SKM-1 (cell line): Measurements from ENCODE around the gene PIP4K2A.

ENCODE experiments used
- DNase-seq: peaks from one replicate; lab custom pipeline; 2025; ENCODE audit not compliant: unreplicated experiment; lab: John Stamatoyannopoulos, UW

PIP4K2A gene

GRCh38 chr10:22603581-22603980 lies 110.8 kb downstream of the PIP4K2A start:
- no peak for DNase-seq

DNA sequence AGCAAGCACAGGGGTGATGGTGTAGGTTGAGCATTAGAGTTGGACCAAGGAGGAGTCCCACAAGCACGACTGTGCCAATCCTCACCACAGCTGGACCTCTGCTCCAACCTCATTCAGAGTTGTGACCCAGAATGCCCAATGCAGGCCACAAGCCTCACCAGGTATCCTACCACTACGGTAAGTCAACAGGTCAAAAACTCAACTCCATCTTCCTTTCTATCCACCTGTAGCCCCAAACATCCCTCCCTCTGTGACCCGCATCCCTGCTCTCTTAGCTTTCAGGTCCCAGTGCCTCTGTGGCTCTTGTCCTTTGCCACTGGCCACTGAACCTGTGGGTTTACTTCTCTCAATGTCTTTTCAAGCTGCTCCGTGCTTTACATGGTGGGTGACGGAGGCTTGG lies 112.8 kb downstream of the PIP4K2A start:
- no peak for DNase-seq

GRCh38 chr10:22599636-22600228 lies 114.6 kb downstream of the PIP4K2A start:
- no peak for DNase-seq

DNA sequence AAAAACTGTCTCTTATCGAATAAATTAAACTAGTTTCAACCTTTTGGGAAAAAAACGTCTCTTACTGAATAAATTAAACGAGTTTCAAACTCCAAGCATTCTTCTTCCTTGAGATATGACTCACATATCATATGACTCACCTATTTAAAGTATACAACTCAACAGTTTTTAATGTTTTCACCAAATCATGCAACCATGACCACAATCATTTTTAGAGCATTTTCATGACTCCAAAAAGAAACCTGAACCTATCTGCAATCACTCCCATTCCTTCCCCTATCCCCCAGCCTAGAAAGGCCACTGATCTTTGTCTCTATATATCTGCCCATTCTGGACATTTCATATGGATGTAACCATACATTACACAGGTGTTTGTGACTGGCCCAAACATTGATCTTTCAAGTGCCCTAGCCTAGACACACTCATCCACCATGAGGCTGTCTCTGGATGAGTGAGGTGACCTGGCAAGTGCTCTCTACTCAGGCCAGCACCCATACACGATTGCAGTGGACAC lies 115.3 kb downstream of the PIP4K2A start:
- no peak for DNase-seq

- no peak for DNase-seq
Measured at GRCh38 chr10:22598478-22598877, 115.9 kb downstream of the PIP4K2A start.

DNA sequence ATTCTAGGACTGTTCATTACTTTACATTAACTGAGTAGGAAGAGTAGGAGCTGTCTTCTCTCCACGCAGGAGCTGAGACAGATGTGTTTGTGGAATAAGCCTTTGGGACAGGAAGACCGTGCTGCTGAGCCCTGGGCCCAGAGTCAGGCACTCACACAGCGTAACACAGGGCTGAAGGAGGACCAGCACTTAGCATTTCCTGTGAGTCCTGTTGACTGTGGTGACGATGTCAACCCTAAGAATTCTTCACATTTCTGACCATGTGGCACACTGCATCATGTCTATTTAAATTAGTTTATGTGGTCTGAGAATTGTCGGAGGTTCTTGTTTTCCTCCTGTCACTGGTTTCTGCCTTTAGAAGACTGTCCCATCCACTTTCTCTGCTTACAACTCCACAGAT lies 117.2 kb downstream of the PIP4K2A start:
- no peak for DNase-seq

DNA sequence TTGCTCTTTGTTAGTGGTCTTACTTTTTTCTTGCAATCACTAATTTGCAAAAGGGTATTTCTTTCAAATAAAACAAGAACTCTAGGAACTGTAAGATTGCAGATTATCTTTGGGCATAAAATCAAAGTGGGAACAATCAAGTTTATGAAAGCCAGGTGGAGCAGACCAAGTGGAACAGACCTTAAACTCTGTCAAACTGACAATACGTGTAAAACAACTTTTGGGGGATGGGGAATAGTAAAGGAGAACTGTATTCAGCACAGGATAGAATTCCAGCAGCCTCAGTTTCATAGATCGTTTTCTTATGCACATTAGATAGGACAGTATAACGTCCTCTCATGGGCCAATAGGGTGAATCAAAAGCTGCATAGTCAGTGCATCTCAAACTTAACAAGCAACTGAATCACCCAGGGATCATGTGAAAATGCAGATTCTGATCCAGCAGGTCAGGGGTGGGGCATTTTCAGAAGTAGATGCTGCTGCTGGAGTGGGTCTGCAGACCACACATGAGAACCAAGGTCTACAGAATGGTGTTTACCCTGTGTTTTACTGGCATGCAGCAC lies 120.7 kb downstream of the PIP4K2A start:
- no peak for DNase-seq

DNA sequence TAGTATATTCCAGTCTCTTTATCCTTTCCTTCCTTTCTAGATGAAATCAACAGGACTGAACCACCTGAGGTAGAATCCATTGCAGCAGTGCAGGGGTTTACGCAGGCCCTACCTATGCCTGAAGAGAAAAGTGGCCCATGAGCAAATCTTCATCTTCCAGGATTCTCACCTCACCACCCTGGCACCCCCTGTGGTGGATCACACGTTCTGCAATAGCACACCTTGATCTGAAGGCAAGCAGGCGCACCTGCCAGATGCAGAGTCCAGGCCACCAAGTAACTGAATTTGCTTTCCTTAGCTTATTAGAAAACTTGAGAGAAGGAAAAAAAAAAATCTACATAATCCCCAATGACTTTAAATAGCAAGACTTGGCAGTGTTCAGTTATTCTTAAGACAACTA lies 121.4 kb downstream of the PIP4K2A start:
- DNase-seq, result no peak

DNA sequence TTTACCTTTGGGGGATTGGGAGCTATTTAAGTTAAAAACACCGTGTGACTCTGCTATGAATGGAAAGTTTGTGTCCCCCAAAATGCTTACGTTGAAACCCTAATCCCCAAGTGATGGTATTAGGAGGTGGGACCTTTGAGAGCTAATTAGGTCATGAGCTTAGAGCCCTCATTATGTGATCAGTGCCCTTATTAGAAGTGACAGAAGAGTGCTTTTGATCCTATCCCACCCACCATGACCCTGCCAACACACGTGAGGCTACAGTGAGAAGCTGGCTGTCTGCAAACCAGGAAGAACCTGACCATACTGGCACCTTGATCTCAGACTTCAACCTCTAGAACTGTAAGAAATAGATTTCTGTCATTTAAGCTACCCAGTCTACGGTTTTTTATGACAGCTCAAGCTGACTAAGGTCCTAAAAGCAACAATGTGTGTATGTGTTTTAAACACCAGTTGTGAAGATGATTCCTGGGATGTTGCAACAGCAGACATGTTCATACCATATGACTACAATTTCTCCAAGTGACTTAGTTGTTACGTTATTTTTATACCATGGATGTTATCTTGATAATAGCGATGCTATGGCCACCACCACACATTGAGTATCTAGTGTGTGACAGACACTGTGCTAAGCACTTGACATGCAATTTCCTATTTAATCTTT lies 124.4 kb downstream of the PIP4K2A start:
- no peak for DNase-seq

DNA sequence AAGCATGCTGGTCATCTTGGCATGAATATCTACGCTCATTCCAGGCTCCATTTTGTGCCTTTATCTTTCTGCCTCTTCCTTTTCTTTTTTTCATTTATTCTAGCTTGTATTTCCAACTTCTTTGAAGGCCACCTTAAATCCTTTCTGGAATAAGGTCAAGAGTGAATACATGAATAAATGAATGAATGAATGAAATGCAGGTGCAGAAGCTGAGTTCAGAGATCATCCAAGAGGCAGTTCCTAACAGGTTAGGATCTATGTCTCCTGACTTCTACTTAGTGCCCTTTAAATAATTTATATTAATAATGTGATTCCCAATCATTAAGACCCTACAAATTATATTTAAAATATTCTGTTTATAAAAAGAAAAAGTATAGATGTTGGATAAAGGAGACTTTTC lies 125.9 kb downstream of the PIP4K2A start:
- no peak for DNase-seq

DNA sequence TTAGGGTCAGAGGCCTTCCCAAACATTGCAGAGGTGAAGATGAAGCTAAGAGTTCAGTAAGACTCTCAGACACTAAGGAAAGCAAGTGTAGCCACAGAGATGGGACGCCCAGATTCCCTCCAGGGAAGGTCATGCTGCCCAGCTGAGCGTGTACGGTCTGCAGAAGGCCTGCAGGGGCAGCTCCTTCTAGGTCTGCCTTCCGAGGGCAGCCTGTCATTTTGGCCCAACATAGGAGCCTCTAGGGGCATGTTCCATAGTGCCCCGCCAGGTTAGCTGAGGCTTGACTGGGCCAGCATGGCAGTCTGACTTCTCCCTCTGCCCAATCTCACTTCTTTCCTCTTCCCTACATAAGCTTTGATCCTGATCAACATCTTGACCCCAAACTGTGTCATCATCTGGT lies 130.7 kb downstream of the PIP4K2A start:
- no peak for DNase-seq

DNA sequence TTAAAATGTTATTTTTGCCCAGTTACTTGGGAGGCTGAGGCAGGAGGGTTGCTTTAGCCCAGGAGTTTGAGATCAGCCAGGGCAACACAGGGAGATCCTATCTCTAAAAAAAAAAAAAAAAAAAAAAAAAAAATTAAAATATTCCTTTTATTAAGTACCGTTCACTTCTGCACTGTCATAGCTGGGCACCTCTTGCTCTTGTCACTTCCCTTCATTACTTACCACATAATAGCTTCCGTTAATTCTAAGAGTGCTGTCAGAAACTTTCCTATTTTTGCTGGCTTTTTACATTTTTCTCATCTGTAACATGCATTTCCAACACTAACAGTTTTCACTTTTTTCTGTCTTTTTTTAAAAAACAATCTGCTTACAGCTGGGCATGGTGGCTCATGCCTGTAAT lies 132.9 kb downstream of the PIP4K2A start:
- no peak for DNase-seq

GRCh38 chr10:22580711-22581110 lies 133.7 kb downstream of the PIP4K2A start:
- no peak for DNase-seq

DNA sequence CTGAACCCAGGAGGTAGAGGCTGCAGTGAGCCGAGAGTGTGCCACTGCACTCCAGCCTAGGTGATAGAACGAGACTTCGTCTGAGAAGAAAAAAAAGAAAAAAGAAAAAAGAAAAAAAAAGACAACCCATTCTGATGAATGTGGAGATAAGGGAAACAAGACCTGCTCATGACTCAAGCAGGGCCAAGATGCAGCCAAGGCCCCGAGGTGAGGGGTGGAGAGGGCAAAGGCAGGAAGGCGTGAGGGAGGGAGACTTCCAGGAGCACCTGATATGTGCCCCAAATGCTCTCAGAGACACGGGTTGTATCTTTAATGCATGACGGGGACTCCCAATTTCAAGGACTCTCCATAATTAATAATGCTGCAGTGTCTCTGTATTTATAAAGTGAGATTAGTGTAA lies 134.6 kb downstream of the PIP4K2A start:
- no peak for DNase-seq

GRCh38 chr10:22573820-22574569 lies 140.4 kb downstream of the PIP4K2A start:
- DNase-seq, result no peak

GRCh38 chr10:22570733-22571430 lies 143.5 kb downstream of the PIP4K2A start:
- DNase-seq, result no peak

- DNase-seq, result no peak
Measured at GRCh38 chr10:22570234-22570633, 144.1 kb downstream of the PIP4K2A start.

DNA sequence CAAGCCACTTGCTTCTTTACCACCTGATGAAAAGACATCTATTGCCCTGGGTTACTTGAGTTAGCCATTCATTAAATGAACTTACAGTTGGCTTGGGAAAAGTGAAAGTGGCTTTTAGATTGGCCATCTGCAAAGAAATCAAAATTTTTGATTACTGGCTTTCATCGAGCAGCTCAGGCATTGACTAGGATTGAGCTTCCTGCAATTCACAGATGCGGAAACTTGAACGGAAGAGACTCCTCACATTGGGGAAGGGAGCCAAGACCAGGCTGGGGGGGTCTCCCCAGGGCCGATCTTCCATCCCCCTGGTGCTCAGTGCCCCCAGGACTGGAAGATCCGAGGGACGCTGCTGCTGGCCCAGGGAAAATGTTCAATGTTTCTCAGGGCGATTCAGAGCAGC lies 145.4 kb downstream of the PIP4K2A start:
- DNase-seq, result no peak

DNA sequence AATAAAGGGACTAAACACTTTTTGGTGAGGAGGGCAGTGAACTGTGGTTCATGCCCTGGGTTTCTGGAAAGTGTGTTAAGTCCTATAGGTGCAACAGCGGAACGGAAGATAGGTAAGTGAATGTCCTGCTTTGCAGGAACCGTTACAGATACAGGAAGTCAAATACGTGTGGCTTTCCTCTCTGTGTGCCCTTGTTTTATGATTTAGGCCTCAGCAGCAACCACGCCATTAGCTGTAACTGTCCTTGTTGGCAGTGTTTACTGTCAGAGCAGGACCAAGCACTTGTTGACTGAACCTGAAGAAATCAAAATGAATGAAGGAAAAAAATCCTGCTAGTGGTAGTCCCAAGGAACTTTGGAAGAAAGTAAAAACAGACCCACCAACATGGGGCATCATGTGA lies 150.3 kb downstream of the PIP4K2A start:
- no peak for DNase-seq

GRCh38 chr10:22561909-22562308 lies 152.5 kb downstream of the PIP4K2A start:
- no peak for DNase-seq

- no peak for DNase-seq
Measured at GRCh38 chr10:22560913-22561239, 153.5 kb downstream of the PIP4K2A start.
